ENCODE results near the gene CXCL9.

DNA sequence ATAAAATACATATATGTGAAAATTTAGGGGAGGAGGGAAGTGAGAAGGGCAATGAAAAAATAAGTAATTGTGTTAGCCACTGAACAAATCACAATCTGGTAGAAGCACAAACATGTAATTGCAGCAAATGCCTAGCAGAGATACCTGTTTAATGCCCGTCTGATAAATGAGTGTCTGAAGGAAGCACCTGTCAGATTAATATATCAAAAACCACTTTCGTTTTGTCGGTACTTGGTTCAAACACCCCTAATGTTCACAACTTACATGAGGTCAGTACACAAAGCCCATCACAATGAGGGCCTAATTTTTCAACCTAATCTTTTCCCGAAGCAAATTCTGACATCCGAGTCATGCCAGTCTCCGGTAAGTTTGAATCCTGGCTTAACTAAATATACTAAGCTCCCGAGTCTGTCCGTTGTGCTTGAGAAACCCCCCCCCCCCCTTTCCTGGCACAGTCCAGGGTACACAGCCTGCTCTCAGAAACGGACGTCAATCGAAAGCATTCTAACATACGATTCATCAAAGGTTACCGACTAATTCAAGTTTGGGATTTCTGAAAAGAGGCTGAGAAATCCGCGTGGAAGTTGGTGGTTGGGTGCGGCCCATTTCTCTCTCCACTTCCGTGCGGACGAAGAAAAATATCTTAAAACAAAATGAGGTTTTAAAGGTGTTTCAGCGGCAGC is 17.3 kb downstream of the CXCL9 start:
- no peak for TF ChIP-seq CTCF (IDR thresholded peaks at IDR 0.05)
- TF ChIP-seq EZH2 (IDR thresholded peaks at IDR 0.05; ENCODE audit: borderline replicate concordance, insufficient read depth, low read depth, low read length, poor library complexity, severe bottlenecking): no peak

Measured in B cell (primary cell).